SK-N-SH treated with all-trans-retinoic acid at 6 μM for 48 hours (cell line): ENCODE measurements around the gene HMGB2.

Source experiments
- ARNTL ChIP-seq: fragments of 450-650 bp; formaldehyde crosslinking; IDR thresholded peaks from 2 replicates; pipeline ENCODE4 v1.5.0; 2020; ENCODE audit warnings: low read depth, mild to moderate bottlenecking, moderate library complexity, borderline replicate concordance
- CSDC2 ChIP-seq: fragments of 250-450 bp; sonication (Bioruptor Pico); IDR thresholded peaks from 2 replicates; pipeline ENCODE4 v1.5.0; 2020; ENCODE audit warnings: mild to moderate bottlenecking, moderate library complexity
- ISL1 ChIP-seq: fragments of 250-450 bp; sonication (Bioruptor Pico); IDR thresholded peaks from 2 replicates; pipeline ENCODE4 v2.1.2; 2022; ENCODE audit warnings: mild to moderate bottlenecking, moderate library complexity
- OSR1 ChIP-seq: fragments of 250-450 bp; sonication (Bioruptor Pico); IDR thresholded peaks from 2 replicates; pipeline ENCODE4 v1.8.0; 2022; ENCODE audit warnings: moderate library complexity, mild to moderate bottlenecking, inconsistent platforms
- RARB ChIP-seq: fragments of 250-450 bp; sonication (Bioruptor Pico); IDR thresholded peaks from 2 replicates; pipeline ENCODE4 v1.8.0; 2021; ENCODE audit warnings: mild to moderate bottlenecking, moderate library complexity
- TOX ChIP-seq: fragments of 250-450 bp; sonication (Bioruptor Pico); IDR thresholded peaks from 2 replicates; pipeline ENCODE4 v1.8.0; 2021; ENCODE audit warnings: mild to moderate bottlenecking, moderate library complexity, borderline replicate concordance
- ZNF565 ChIP-seq: fragments of 450-650 bp; formaldehyde crosslinking; conservative IDR thresholded peaks from 2 replicates; pipeline ENCODE4 v1.5.0; 2020; ENCODE audit warnings: low read depth, mild to moderate bottlenecking, moderate library complexity
- TF ChIP-seq, protein P1 (sequence below): fragments of 250-450 bp; sonication (Bioruptor Pico); IDR thresholded peaks from 2 replicates; pipeline ENCODE4 v1.5.1; 2021; ENCODE audit warnings: mild to moderate bottlenecking, moderate library complexity
- TF ChIP-seq, protein P2 (sequence below): fragments of 250-450 bp; sonication (Bioruptor Pico); IDR thresholded peaks from 2 replicates; pipeline ENCODE4 v1.8.0; 2020; ENCODE audit warnings: mild to moderate bottlenecking, moderate library complexity, borderline replicate concordance

DNA sequence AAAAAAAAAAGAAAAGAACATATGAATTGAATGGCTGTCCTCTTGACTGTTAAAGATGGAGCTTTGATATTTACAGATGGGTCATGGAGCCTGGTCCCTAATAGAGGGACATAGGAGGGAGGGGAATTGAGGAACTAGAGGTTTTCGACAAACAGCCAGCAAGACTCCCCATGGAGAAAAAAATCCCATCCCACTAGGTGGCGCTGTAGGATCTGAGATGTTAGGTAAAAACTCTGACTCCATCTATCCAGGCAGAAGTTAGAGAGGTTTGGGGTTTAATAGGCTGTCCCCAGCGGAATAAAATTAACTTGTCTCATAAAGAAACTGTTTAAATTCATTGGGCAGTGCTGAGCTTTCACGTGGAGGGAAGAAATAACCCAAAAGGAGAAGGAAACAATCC, 45.9 kb downstream of the HMGB2 start:
- TF ChIP-seq, protein P1, sequence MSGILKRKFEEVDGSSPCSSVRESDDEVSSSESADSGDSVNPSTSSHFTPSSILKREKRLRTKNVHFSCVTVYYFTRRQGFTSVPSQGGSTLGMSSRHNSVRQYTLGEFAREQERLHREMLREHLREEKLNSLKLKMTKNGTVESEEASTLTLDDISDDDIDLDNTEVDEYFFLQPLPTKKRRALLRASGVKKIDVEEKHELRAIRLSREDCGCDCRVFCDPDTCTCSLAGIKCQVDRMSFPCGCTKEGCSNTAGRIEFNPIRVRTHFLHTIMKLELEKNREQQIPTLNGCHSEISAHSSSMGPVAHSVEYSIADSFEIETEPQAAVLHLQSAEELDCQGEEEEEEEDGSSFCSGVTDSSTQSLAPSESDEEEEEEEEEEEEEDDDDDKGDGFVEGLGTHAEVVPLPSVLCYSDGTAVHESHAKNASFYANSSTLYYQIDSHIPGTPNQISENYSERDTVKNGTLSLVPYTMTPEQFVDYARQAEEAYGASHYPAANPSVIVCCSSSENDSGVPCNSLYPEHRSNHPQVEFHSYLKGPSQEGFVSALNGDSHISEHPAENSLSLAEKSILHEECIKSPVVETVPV (CRISPR knock-in tag) = no peak
- no peak for TF ChIP-seq TOX (CRISPR knock-in tag)
- TF ChIP-seq, protein P2, sequence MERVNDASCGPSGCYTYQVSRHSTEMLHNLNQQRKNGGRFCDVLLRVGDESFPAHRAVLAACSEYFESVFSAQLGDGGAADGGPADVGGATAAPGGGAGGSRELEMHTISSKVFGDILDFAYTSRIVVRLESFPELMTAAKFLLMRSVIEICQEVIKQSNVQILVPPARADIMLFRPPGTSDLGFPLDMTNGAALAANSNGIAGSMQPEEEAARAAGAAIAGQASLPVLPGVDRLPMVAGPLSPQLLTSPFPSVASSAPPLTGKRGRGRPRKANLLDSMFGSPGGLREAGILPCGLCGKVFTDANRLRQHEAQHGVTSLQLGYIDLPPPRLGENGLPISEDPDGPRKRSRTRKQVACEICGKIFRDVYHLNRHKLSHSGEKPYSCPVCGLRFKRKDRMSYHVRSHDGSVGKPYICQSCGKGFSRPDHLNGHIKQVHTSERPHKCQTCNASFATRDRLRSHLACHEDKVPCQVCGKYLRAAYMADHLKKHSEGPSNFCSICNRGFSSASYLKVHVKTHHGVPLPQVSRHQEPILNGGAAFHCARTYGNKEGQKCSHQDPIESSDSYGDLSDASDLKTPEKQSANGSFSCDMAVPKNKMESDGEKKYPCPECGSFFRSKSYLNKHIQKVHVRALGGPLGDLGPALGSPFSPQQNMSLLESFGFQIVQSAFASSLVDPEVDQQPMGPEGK (CRISPR knock-in tag) = no peak
- no peak for TF ChIP-seq RARB (CRISPR knock-in tag)
- no peak for TF ChIP-seq ZNF565 (CRISPR knock-in tag)
- TF ChIP-seq CSDC2 = no peak
- no peak for TF ChIP-seq ARNTL (CRISPR knock-in tag)
- TF ChIP-seq OSR1 = no peak
- TF ChIP-seq ISL1 (CRISPR knock-in tag) = no peak
